ENCODE results near the gene NAV2.

Gene NAV2

GRCh38 chr11:19844012-19844411 is 131.4 kb downstream of the NAV2 start:
- POLR2A ChIA-PET (ENCODE audit: low non-redundant PET), result no interaction called here
- no peak overlapping the region for H3K27ac ChIP-seq
- DNase-seq (ENCODE audit: low spot score), result no peak
- TF ChIP-seq CTCF (conservative IDR thresholded peaks at IDR 0.05; ENCODE audit: low read depth), result no peak
- CTCF ChIA-PET, result no interaction called here

GRCh38 chr11:19844806-19845205 is 132.2 kb downstream of the NAV2 start:
- H3K27ac ChIP-seq, result no peak overlapping the region
- no peak for DNase-seq (ENCODE audit: low spot score)
- ChIA-PET POLR2A (ENCODE audit: low non-redundant PET) (no interaction called here), CTCF (no interaction called here)
- TF ChIP-seq CTCF (conservative IDR thresholded peaks at IDR 0.05; ENCODE audit: low read depth), result no peak

- POLR2A ChIA-PET (ENCODE audit: low non-redundant PET), result no interaction called here
- H3K27ac ChIP-seq, result no peak overlapping the region
- no peak for TF ChIP-seq CTCF (conservative IDR thresholded peaks at IDR 0.05; ENCODE audit: low read depth)
- no peak for DNase-seq (ENCODE audit: low spot score)
- CTCF ChIA-PET, result no interaction called here
Measured at GRCh38 chr11:19845626-19846025, 133.0 kb downstream of the NAV2 start.

- ChIA-PET CTCF (no interaction called here), POLR2A (ENCODE audit: low non-redundant PET) (no interaction called here)
- TF ChIP-seq CTCF (conservative IDR thresholded peaks at IDR 0.05; ENCODE audit: low read depth), result no peak
- no peak for DNase-seq (ENCODE audit: low spot score)
- H3K27ac ChIP-seq, result no peak overlapping the region
Measured at GRCh38 chr11:19846654-19847305, 134.1 kb downstream of the NAV2 start.

- TF ChIP-seq CTCF (conservative IDR thresholded peaks at IDR 0.05; ENCODE audit: low read depth), result no peak
- ChIA-PET CTCF (interaction anchor here (0.6 kb wide), 1 partner anchor 28 kb away, joined by 3 read pairs; no protein-coding TSS in a partner anchor), POLR2A (ENCODE audit: low non-redundant PET) (no interaction called here)
- DNase-seq (ENCODE audit: low spot score), result no peak
- no peak overlapping the region for H3K27ac ChIP-seq
Measured at GRCh38 chr11:19848219-19848618, 135.6 kb downstream of the NAV2 start.

- ChIA-PET CTCF (interaction anchor here (0.6 to 0.7 kb wide), 2 partner anchors 29 to 1962 kb away, joined by 3 read pairs; no protein-coding TSS in a partner anchor), POLR2A (ENCODE audit: low non-redundant PET) (interaction anchor here (0.5 kb wide), 1 partner anchor 54 kb away, joined by 3 read pairs; no protein-coding TSS in a partner anchor)
- H3K27ac ChIP-seq, result no peak overlapping the region
- no peak for TF ChIP-seq CTCF (conservative IDR thresholded peaks at IDR 0.05; ENCODE audit: low read depth)
- DNase-seq (ENCODE audit: low spot score), result no peak
Measured at GRCh38 chr11:19849107-19849789, 136.6 kb downstream of the NAV2 start.
